ENCODE data around the gene MTHFD1L. TPM values are rescaled to one million over a fixed set of nuclear protein-coding genes. Genes with fewer than 3 reads are reported as not detected.

The MTHFD1L gene
- total and polyA plus RNA-seq, 9 of the 15 experiments (the other 6 are each of a cell fraction or from before 2014, with no cell fraction given) = 20.9 to 128 (median 61.0) TPM

GRCh38 chr6:150868759-150869158 lies 3.3 kb downstream of the MTHFD1L start:
- peaks cover 73% of the 10 kb centered on the region for H3K79me2 ChIP-seq (ENCODE audit: control insufficient read depth, insufficient read depth, low read length)
- in situ Hi-C loops (cut with MboI) = no loop called here
- POLR2A ChIA-PET = no interaction called here
- DNase-seq (ENCODE audit: extremely low read depth in 1 of 4, low spot score in 3 of 4) = no peak
- H3K9ac ChIP-seq (ENCODE audit: insufficient read depth in 1 of 2, low read depth in 2 of 2, low read length in 2 of 2) = no peak overlapping the region
- peaks cover 6% of the 10 kb centered on the region; the same call in 1 of the 2 replicates for H4K20me1 ChIP-seq (replicated peaks; ENCODE audit: control insufficient read depth, insufficient read depth, low read length)
- H2AFZ ChIP-seq (ENCODE audit: low read depth, low read length) = no peak overlapping the region
- CTCF ChIA-PET (ENCODE audit: low intra/inter-chr PET ratio) = interaction anchor here (0.7 kb wide), 1 partner anchor 125 kb away, joined by 3 read pairs; no protein-coding TSS in a partner anchor
- no peaks in the 10 kb centered on the region for H3K9me3 ChIP-seq (replicated peaks; ENCODE audit: control insufficient read depth, insufficient read depth, low read depth, low read length)
- intact Hi-C loops (cut with micrococcal nuclease) = loop anchor here (5.0 kb wide), 1 partner anchor 41 kb away; no protein-coding TSS in a partner anchor
- TF ChIP-seq BDP1 (IDR thresholded peaks at IDR 0.05; ENCODE audit: insufficient read depth, insufficient read length) (no peak), CBFB (CRISPR knock-in tag; IDR thresholded peaks at IDR 0.05) (no peak), RFX1 (IDR thresholded peaks at IDR 0.05) (no peak), CEBPB (tag; IDR thresholded peaks at IDR 0.05) (no peak), ZBTB33 (CRISPR knock-in tag; IDR thresholded peaks at IDR 0.05) (peak; percentile 38; the same call in 1 of the 2 replicates), THAP12 (CRISPR knock-in tag; IDR thresholded peaks at IDR 0.05) (no peak), THAP7 (CRISPR knock-in tag; IDR thresholded peaks at IDR 0.05) (no peak), KLF16 (IDR thresholded peaks at IDR 0.05) (no peak), BCLAF1 (IDR thresholded peaks at IDR 0.05; ENCODE audit: borderline replicate concordance in 1 of 2, control insufficient read depth in 1 of 2, low read depth in 2 of 2, low read length in 1 of 2) (no peak)
- no peak overlapping the region for H3K27ac ChIP-seq (ENCODE audit: extremely low read depth, low read depth, low read length)
- WGBS (ENCODE audit: insufficient coverage, low coverage, missing lambda C conversion rate) = 98% methylated on average over 5 of the region's 5 CpGs
- peaks cover 8 to 21% of the 10 kb centered on the region in 2 experiments for H3K4me1 ChIP-seq (replicated peaks in 1 of 2; ENCODE audit: control insufficient read depth in 2 of 2, insufficient read depth in 2 of 2, low read length in 2 of 2)
- peaks cover 31% of the 10 kb centered on the region; the same call in 2 of the 3 replicates for H3K36me3 ChIP-seq (ENCODE audit: control insufficient read depth, insufficient read depth, low read length)
- no TSS peak for BruUV-seq (replicated peaks)
- H3K4me3 ChIP-seq = no peak overlapping the region
- peaks cover 10% of the 10 kb centered on the region for H3K9me1 ChIP-seq (ENCODE audit: control insufficient read depth, insufficient read depth, low read length)
- no peak for ATAC-seq
- H3K4me2 ChIP-seq (ENCODE audit: insufficient read depth, low read length) = no peak overlapping the region
- no peak for FAIRE-seq
- no peaks in the 10 kb centered on the region for H3K27me3 ChIP-seq (ENCODE audit: control insufficient read depth in 2 of 2, insufficient read depth in 2 of 2, low read length in 2 of 2)

Data from K562 (cell line).